ENCODE data around the gene MYOG.

- TF ChIP-seq CTCF (optimal IDR thresholded peaks at IDR 0.05 in 1 of 3, IDR thresholded peaks at IDR 0.05 in 1 of 3, conservative IDR thresholded peaks at IDR 0.05 in 1 of 3; ENCODE audit: extremely low read depth in 1 of 3, insufficient read depth in 2 of 3, low read length in 3 of 3) (peak; percentile 46 to 71 (median 51)), EZH2 (IDR thresholded peaks at IDR 0.05; ENCODE audit: low read length) (no peak)
These were observed 46.0 kb downstream of the MYOG start for GRCh38 chr1:203039609-203040512.
